Brain (organoid and tissue), 1 donor: ENCODE measurements around the gene KNCN. TPM values are rescaled to one million over a fixed set of nuclear protein-coding genes. Genes with fewer than 3 reads are reported as not detected.

Source experiments
- polyA plus RNA-seq: library from polyadenylated mRNA; stranded (reverse); fragments of 350-450 nt; fragmentation: Illumina TruSeq; extraction: RNeasy Lipid Tissue Mini Kit (QIAGEN cat#74804); gene quantifications from one replicate; pipeline ENCODE4 v1.2.3, GENCODE V29; 2015; ENCODE audit warnings: low read depth, low replicate concordance; ENCODE audit not compliant: insufficient read depth

Gene KNCN
- polyA plus RNA-seq, 1 donor from 2014 or later, result 0.54 TPM

Other genes with a start within 250 kb of the KNCN start
- gene LRRC41, start 248.0 kb downstream of the KNCN start, polyA plus RNA-seq, result 79.6 TPM
- gene UQCRH, start 247.9 kb downstream of the KNCN start, polyA plus RNA-seq, result 387 TPM
- gene NSUN4, start 210.8 kb downstream of the KNCN start, polyA plus RNA-seq, result 13.3 TPM
- 25.0 TPM for gene FAAH, start 157.3 kb downstream of the KNCN start, polyA plus RNA-seq
- gene DMBX1, start 61.8 kb downstream of the KNCN start, polyA plus RNA-seq, result not detected
- 14.6 TPM for gene MKNK1, start 52.6 kb upstream of the KNCN start, polyA plus RNA-seq
- gene MOB3C, start 65.2 kb upstream of the KNCN start, polyA plus RNA-seq, result 3.9 TPM
- 65.0 TPM for gene ATPAF1, start 116.7 kb upstream of the KNCN start, polyA plus RNA-seq
- gene TEX38, start 120.2 kb upstream of the KNCN start, polyA plus RNA-seq, result not detected
- 43.5 TPM for gene EFCAB14, start 167.5 kb upstream of the KNCN start, polyA plus RNA-seq
- gene CYP4B1, start 247.4 kb upstream of the KNCN start, polyA plus RNA-seq, result 0.39 TPM